ENCODE data around the gene FOXA2. TPM values are rescaled to one million over a fixed set of nuclear protein-coding genes. Genes with fewer than 3 reads are reported as not detected.

The FOXA2 gene
- total and polyA plus RNA-seq, 2 of the 13 experiments (the other 11 are each of a cell fraction or from before 2014, with no cell fraction given): 8.8 to 12.2 TPM

- TF ChIP-seq MAFF (IDR thresholded peaks at IDR 0.05; ENCODE audit: low read depth, low read length) (peak; percentile 79), ZBTB37 (CRISPR knock-in tag; IDR thresholded peaks at IDR 0.05) (no peak), SRF (IDR thresholded peaks at IDR 0.05; ENCODE audit: low read depth, low read length) (no peak), USF2 (IDR thresholded peaks at IDR 0.05; ENCODE audit: low read depth, low read length) (no peak), USF2 (CRISPR knock-in tag; IDR thresholded peaks at IDR 0.05; ENCODE audit: borderline replicate concordance) (no peak), PATZ1 (CRISPR knock-in tag; IDR thresholded peaks at IDR 0.05) (0 out of 2 replicates have a peak, but pooled peaks have one; percentile 17)
Measured at GRCh38 chr20:22619272-22619671, 34.9 kb upstream of the FOXA2 start (continued).

GRCh38 chr20:22617160-22617559, 32.8 kb upstream of the FOXA2 start:
- H3K79me2 ChIP-seq (ENCODE audit: insufficient read depth, low read length): no peaks in the 10 kb centered on the region
- 0 out of 5 replicates have a peak, but pooled peaks cover 4 to 11% of the 10 kb centered on the region in 2 experiments for H3K27me3 ChIP-seq (ENCODE audit: control insufficient read depth in 1 of 2, insufficient read depth in 2 of 2, low read length in 2 of 2)
- POLR2A ChIA-PET: no interaction called here
- no peaks in the 10 kb centered on the region for H3K9me3 ChIP-seq (ENCODE audit: low read length)
- H3K9ac ChIP-seq (ENCODE audit: insufficient read depth, low read depth, low read length): no peak overlapping the region
- no peak overlapping the region for H3K4me2 ChIP-seq (ENCODE audit: low read depth, low read length)
- no peak overlapping the region for H3K4me3 ChIP-seq (replicated peaks in 1 of 3; ENCODE audit: insufficient read depth in 1 of 3, low read depth in 2 of 3, low read length in 3 of 3)
- intact Hi-C loops (cut with micrococcal nuclease; ENCODE audit: unreplicated experiment): loop anchor here (5.0 kb wide), 1 partner anchor 65 kb away; no protein-coding TSS in a partner anchor
- DNase-seq (ENCODE audit: low spot score) (peak; percentile 58), FAIRE-seq (no peak), ATAC-seq (peak; percentile 57)
- peaks cover 12% of the 10 kb centered on the region for H3K4me1 ChIP-seq (ENCODE audit: insufficient read depth, low read length)
- no peak overlapping the region for H3K27ac ChIP-seq (ENCODE audit: extremely low read length, insufficient read depth, low read length)
- BruUV-seq (replicated peaks): no TSS peak
- CTCF ChIA-PET (ENCODE audit: low intra/inter-chr PET ratio, low total read pairs): no interaction called here
- H2AFZ ChIP-seq (ENCODE audit: low read length): no peak overlapping the region
- in situ Hi-C loops (cut with HindIII; ENCODE audit: extremely low pct_ligation_motif_present, low pct_unique_long_range_greater_than_20kb): no loop called here
- H3K36me3 ChIP-seq (replicated peaks in 1 of 2; ENCODE audit: control insufficient read depth in 1 of 2, insufficient read depth in 2 of 2, low read length in 2 of 2): no peaks in the 10 kb centered on the region
- H4K20me1 ChIP-seq (ENCODE audit: insufficient read depth, low read length): no peaks in the 10 kb centered on the region
- WGBS (ENCODE audit: low lambda C conversion rate): 2% methylated on average over 3 of the region's 3 CpGs
- TF ChIP-seq MAFK (conservative IDR thresholded peaks at IDR 0.05 in 1 of 2, IDR thresholded peaks at IDR 0.05 in 1 of 2; ENCODE audit: low read length in 2 of 2) (no peak), TAF15 (IDR thresholded peaks at IDR 0.05; ENCODE audit: low read depth, low read length, poor library complexity, severe bottlenecking) (no peak), FOSL2 (CRISPR knock-in tag; IDR thresholded peaks at IDR 0.05) (0 out of 2 replicates have a peak, but pooled peaks have one; percentile 17), ZBTB44 (CRISPR knock-in tag; IDR thresholded peaks at IDR 0.05) (no peak), ZNF580 (CRISPR knock-in tag; IDR thresholded peaks at IDR 0.05; ENCODE audit: borderline replicate concordance, low read depth) (no peak)
